HG02840 (cell line): ENCODE results near the gene ARHGEF28.

Source experiments
- ATAC-seq: cut with Tn5 transposase; IDR thresholded peaks from one replicate; pipeline ENCODE4 v1.9.1; 2021; ENCODE audit warnings: mild to moderate bottlenecking, moderate library complexity, moderate number of reproducible peaks; ENCODE audit not compliant: unreplicated experiment, low FRiP score

The ARHGEF28 gene

DNA sequence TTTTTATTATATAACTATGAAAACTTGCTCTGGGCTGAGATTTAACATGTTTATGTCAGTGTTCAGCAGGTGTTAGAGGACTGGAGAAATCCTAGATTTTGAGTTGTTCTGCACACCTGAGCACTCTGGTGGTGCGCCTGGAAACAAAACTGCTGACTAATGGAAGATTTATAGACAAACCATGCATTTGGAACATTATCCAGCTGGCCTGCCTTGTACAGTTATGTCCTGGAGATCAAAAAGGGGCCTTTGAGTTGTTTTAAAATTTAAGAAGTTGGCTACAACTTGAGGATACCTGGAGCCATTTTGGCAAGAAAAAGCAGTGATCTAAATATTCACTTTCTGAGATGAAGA lies 5.7 kb upstream of the ARHGEF28 start:
- no peak for ATAC-seq

DNA sequence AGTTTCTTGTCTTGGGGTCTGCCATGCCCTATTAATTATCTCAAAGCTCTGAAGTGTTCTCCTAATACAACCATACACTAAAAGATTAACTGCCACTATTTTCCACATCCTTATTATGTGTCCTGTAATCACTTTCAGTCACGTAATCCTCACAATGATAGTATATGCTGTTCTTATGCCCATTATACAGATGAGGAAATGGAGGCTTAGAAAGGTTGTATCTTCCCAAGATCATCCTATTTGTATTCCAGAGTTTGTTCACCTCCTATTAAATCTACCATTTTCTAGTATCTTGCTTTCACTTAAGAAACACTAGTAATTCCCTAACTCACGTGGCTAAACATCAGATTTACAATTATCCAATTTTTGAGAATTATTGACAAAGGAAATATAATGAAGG lies 2.9 kb upstream of the ARHGEF28 start:
- ATAC-seq: no peak

DNA sequence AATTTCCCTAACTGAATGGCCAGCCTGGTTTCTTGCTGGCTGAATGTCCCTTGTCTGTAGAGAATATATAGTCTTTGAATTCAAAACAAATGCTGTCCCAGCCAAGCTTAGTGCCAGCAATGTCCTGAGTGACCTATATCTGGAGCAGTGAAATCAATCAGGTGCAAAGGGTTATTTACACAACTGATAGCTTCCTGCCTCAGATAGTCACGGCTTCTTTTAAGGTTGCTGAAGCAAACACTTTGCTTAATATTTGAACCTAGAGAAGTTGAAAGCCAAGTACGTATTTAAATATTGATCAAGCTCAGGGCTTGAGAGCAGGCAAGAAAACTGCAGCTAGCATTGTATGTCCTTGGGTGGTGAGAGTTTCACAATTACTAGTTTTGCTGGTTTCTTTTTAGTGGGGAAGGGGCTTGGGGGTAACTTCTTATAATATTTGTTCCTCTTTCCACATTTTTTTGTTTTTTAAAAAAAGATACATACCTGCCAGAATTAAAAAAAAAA lies 2.0 kb upstream of the ARHGEF28 start:
- no peak for ATAC-seq

DNA sequence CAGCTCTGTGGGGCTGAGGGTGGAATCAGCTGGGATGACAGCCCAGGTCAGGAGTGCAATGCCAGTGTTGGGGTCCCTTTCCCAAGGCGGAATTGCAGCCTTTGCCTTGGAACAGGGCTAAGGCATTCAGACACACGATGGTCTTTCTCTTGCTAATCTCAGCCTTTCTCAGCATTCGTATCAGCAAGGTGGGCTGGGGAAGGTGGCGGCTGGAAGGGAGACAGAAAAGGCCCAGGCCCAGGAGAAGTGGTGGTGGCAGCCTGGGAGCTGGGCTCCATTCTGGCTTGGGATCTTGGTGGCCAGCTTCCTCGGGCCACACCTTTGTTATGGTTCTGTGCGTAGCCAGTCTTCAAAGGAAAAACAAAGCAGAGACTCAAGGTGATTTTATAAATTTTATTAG lies 1.1 kb upstream of the ARHGEF28 start:
- no peak for ATAC-seq

DNA sequence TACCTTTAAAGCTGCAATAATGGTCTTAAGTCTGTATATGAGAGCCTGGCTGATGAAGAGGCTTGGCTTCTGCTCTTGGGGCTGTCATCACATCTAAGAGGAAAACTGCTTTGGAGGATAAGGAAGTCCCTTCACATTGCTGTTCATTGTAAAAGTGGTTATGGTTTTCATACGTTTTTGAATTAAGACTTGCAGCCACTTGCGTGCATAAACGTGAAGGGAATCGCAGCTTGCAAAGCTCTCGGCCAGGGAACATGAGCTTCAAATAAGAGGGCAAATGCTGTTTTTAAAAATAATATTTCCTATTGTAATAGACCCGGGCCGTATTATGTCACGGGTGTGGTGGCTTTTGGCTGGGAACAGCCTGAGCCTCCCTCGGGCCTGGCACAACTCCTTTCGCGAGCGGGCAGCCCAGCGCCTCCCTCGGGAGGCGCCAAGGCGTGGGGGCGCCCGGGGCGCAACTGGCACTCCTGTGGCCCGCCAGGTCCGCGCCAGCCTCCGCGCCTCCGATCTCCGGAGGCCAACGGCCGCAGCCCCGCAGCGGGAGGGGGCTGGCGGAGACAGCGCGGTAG lies 538 bp upstream of the ARHGEF28 start:
- ATAC-seq: no peak

DNA sequence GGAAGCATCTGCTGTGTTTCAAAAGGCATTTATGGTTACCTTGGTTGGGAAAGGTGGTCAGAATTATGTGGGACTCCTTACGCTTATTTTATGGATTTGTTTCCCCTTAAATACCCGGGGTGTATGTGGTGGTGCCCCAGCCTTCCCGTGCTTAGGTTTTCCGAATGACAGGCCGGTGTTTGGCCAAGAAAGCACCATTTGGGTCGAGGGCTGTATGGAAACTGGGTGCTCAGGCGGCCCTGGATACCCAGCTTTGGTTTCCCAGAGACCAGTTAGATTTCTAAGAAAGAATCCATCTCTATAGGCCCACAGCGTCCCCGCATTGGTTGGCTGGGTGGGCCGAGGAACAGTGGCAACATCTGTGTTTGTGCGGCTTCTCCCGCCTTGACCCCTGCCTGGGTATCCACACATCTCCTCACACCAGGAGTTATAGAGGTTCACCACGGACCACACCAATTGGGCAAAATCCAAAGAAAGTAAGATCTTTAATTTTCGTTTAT lies 868 bp downstream of the ARHGEF28 start:
- no peak for ATAC-seq

DNA sequence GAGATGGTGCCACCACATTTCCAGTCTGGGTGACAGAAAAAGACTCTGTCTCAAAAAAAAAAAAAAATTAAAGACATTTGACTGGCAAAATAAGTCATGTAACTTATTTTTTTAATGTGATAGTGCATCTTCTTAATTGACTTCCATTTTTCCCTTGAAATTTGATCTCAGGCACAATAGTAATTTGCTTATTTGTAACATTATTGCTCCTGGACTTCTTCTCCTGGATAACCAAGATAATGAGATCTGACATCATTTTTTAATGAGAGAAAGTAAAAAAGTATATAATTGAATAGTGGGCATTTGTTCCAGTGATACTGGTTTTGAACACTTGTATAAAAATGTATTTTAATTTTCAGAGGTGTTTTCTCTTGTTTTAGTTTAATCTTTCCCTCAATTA lies 3.5 kb downstream of the ARHGEF28 start:
- no peak for ATAC-seq

DNA sequence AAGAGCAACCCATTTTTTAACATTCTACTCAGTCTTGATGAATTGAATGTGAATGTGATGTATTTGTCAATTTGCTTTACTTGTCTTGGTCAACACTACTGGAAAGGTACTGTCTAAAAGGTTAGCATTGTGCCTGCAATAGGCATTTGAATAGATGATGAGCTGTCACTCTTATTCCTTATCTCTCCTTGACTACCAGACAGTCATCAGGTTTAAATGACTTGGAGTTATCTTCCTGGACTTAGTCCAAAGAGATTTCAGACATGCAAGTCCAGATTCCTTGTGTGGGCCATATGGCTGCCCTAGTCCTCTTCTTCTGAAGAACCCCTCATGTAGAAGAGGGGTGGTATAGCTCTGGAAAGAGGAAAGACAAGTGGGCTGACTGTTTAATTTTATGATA lies 4.8 kb downstream of the ARHGEF28 start:
- ATAC-seq: no peak

DNA sequence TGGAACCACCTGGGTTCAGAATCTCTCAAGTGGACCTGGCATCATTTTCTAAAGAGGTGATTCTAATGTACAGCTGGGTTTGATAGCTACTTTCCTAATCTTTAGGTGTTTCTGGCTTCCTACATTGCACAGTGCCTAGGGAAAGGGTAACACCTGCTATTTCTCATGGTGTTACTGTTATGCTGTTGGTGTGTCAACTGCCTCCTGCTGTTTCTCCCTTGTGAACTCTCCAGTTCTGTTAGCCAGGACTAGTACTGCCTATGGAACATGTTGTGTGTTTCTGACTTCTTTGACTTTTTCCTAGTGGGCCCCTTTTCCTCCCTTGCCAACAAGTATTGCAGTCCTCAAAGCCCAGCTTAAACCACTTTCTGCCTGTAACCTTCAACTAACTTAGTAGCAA lies 5.5 kb downstream of the ARHGEF28 start:
- no peak for ATAC-seq

DNA sequence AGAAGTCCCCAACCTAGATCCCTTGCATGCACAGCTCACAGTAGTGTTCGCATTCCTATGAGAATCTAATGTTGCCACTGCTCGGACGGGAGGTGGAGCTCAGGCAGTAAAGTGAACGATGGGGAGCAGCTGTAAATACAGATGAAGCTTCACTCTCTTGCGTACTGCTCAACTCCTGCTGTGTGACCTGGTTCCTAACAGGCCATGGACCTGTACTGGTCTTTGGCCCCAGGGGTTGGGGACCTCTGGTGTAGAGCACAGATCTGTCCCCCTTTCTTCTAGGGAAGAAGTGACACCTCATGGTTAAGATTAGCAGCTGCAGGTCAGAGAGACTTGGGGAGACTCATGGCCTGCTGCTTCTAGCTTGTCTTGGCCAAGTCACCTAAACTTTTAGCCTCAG lies 7.1 kb downstream of the ARHGEF28 start:
- no peak for ATAC-seq

DNA sequence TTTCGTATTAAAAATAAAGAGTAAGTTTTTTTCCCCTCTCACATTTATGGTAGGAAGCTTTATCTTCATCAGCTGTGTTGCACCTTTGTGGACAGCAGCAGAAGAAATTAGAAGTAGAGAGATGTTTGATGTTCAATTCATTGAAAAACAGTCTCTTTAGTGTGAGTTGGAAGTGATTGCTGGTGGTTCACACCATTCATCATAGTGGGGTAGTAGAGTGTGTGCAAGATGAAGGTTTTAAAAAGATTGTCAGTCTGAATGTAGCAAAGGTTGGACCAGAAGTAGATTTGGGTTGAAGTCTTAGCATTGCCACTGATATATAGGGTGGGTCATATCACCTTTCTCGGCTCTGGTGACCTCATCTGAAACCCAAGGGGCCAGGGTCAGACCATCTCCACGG lies 10.4 kb downstream of the ARHGEF28 start:
- ATAC-seq: no peak

DNA sequence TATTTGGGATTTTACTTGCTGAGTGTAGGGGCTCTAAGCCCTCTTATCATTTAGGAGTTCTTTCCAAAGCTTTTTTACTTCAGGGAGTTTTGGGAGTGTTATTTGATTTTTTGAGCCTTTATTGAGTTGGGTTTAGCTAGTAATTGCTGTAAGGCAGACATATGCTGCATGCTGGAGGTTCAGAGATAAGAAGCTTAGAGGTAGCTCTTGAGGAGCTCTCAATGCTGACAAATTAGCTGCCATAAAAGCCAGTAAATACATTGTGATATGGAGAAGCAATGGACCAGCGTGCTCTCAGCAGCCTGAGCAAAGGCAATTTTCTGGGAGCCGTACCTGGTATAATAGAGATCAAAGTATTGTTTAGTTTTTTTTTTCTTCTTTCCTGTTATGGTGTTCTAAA lies 11.6 kb downstream of the ARHGEF28 start:
- ATAC-seq: no peak

DNA sequence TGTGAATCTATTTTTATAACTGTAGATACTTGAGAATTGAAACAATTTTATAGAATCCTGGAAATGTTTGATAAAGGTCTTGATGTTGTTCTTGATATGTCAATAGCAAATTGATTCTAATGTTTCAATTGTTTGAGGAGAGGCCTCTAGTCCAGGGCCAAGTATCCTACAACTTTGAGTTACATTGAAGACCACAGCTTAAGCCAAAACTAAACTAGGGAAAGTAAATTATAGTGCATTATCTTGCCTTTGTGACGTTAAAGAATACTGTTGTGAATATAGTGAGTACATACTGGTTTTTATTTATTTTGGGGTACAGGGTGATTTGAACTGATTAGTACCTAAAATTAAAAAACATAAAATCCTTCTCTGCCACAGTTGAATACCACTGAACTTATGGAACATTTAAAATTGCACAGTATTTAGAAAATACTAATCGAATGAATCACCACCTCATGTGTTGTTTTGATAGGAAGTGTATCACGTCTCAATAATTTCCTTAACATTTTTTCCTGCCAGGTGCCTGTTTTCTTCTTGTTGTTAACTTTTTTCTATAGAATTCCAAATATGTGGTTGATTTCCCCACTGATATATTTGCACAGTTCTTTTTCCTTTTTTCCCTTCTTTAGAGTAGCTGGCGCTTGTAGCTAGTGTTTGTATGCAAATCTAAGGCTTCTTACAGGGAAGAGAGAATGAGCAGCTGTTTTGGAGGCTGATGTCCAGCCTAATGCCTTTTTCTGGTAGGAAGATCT lies 12.5 kb downstream of the ARHGEF28 start:
- ATAC-seq: no peak

DNA sequence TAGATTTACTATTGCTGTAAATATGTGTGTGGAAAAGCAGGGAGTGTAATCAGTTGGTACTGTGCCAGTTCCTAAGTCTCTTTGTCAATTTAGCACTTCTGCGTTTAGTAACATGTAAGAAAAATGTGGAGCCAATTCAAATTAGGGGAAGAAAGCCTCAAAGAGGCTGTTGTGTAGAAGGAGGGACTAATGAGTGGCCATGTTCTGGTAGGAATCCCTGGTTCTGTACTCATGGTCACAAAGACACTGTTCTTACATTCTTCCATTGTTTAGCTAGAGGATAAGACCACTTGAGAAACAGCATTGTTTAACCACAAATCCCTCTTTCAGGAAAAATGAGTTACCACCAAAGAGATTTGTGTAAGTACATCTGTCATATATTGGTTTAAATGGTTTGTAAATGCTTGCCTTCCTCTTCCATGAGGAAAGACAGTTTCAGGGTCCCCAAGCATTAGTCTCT lies 14.9 kb downstream of the ARHGEF28 start:
- ATAC-seq: no peak

DNA sequence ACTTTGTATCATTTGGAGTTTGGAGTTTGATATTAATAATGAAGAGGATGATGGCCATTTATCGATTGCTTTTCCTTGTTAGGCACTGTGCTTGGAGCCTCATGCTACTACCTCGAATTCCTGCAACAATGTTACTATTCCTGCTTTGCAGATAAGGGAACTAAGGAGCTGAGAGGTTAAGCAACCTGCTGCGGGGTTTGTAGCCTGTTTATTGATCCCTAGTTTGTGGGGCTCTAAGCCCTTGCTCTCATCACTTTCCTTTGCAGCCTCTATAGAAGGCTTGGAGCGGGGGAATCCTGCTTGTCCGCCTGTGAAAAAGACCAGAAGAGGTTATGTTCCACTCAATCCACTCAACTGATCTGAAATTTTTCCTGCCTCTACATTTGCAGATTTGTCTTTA lies 15.8 kb downstream of the ARHGEF28 start:
- ATAC-seq: no peak

DNA sequence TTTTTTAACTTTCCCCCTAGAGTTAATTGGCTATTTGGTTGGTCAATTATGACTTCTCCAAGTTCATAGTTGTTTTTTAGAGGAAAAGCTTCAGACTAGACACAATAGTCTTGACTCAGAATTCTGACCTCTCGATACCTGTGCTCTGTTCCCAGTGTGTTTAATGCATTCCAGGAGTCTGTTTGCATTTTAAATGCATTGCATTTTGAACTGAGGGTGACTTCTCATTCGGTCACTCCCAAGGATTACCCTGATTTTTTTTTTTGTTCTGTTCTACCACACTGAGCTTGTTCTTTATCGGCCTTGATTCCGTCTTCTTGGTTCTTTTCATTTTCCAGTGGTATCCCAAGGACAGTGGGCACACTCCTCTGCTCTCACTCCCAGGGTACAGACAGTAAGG lies 16.3 kb downstream of the ARHGEF28 start:
- ATAC-seq: no peak

DNA sequence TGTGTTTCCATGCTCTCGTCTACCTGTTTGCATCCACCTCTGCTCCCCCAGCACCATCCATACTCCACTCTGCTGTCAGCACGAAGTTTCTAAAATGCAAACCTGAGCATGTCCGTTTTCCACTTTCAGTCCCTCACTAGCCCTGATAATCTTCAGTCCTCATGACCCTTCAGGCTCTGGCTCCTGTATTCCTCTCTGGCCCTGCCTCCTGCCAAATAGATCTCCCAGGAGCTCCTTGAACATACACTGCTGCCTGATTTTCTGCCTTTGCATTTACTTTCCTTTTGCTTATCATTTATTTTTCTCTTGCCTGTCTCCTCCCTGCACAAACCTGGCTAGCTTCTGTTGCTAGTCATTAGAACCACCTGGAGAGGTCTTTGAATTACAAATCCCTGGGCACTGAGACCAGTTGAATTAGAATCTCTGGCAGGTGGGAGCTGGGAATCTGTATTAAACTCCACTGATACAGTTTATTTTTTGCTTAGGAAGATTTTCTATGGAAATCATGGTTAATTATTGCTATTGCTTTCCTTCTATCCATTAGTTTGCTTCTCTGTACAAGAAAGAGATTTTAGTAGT lies 18.5 kb downstream of the ARHGEF28 start:
- no peak for ATAC-seq

DNA sequence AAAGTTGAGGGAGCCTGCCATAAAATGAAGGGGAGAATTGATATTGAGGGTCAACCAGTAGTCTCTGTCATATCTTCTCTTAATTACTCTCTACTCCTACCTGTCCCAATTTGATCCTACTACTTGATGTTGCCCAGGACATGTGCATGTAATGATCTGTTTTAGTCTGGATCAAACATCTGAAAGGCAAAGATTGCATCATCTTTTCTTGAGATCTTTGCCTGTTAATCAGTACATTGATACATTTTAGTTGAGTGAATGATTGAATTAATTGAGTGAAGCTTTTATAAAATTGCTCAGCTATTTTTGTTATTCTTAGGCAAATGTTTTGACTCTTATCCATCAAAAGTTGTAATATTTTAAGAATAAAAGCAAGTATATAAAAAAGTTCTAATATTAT lies 21.7 kb downstream of the ARHGEF28 start:
- ATAC-seq: no peak

DNA sequence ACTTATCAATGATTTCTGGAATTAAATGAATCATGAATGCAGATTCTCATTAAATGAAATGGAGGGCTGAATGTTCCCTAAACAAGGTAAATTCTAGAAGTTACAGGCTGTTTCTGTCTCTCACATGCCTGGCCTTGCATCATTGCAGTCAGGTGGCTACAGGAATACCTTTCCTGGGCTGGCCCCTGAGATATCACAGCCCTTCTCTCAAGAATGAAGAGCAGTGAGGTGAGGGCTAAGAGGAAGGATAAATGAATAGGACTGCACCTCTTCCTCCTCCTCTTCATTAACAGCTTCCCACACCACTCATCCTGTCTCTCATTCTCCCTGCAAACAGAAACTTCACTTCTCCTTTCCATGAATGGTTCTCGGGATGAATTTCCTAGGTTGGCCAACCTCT lies 22.5 kb downstream of the ARHGEF28 start:
- no peak for ATAC-seq

DNA sequence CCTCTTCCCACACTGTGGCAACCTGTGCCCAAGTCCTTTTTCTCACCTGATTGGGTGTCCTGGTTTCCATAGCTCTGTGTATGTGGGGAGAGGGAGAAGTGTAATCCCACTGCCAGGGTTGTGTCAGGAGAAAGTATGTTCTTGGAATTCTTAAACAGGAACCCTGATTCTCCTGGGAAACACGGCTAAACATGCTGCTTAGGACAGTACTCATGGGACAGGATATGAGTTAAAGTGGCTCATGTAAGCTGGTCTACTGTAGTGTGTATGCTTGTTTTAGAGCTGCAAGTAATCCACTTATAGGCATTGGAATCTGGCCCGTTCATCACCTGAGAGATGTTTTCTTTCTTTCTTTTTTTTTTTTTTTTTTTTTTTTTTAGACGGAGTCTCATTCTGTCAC lies 23.9 kb downstream of the ARHGEF28 start:
- no peak for ATAC-seq

DNA sequence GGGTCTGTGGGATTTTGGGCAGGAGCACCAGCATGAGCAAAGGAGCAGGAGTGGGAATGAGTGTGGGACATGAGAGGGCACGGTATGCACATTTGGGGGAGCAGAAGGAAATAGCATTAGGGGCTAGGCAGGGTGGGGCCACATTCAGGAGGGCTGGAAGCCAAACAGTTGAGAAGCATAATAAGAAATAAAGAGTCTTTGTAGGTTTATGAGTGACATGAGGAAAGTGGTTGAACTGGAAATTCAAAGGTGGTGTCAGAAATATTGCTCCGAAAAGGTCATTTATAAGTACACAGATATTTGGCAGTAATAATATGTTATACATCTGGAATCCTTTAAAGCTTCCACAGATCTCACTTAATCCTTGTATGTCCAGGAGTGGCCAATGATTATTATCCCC lies 26.4 kb downstream of the ARHGEF28 start:
- no peak for ATAC-seq
